Skeletal muscle satellite cell (primary cell): Measurements from ENCODE around the gene HSD11B1.
"Not testable (repeated sequence)": the region's sequence is repeated elsewhere in the genome, so short reads cannot be mapped to it uniquely, and the experiment has no call there.

Experiments used
- H3K27me3 ChIP-seq: 2 replicates; pipeline ENCODE4 v1.7.0; 2013; ENCODE audit warnings: low read length; ENCODE audit not compliant: control insufficient read depth, insufficient read depth
- H3K36me3 ChIP-seq: 2 replicates; pipeline ENCODE4 v1.7.0; 2013; ENCODE audit warnings: mild to moderate bottlenecking, control low read depth, low read length; ENCODE audit not compliant: insufficient read depth
- H3K4me1 ChIP-seq: 2 replicates; pipeline ENCODE4 v1.7.0; 2013; ENCODE audit warnings: low read length; ENCODE audit not compliant: control insufficient read depth, insufficient read depth
- H3K4me2 ChIP-seq: 2 replicates; pipeline ENCODE4 v1.7.0; 2013; ENCODE audit warnings: mild to moderate bottlenecking, low read length
- H3K4me3 ChIP-seq: 2 replicates; pipeline ENCODE4 v1.7.0; 2013; ENCODE audit warnings: low read length
- H3K9ac ChIP-seq: 2 replicates; pipeline ENCODE4 v1.7.0; 2013; ENCODE audit warnings: mild to moderate bottlenecking, low read depth, low read length, moderate library complexity
- H3K9me3 ChIP-seq: replicated peaks from 2 replicates; pipeline ENCODE4 v1.7.0; 2013; ENCODE audit warnings: mild to moderate bottlenecking, control low read depth, low read length

Gene HSD11B1

DNA sequence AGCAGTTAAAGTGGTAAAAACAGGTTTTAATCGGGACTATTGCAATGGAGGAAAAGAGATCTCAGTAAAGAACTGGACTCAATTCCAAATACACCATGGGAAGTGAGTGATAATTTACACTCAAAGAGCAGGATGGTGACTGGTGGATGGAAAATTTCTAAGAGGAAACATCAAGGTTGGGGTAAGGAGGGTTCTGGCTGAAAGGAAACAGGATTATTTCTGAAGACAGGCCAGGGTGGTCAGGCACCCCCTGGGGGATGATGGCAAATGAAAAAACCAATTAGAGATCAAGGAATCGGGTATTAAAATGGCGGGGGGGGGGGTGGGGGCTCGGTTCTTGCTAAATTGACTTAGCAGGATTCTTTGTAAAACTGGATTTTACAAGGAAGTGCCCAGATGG, 12.3 kb upstream of the HSD11B1 start:
- Histone ChIP-seq H3K27me3 (peaks cover 23% of the 10 kb centered on the region), H3K4me1 (peaks cover 12% of the 10 kb centered on the region), H3K36me3 (no peaks in the 10 kb centered on the region), H3K9ac (peak overlapping the region; percentile 16), H3K9me3 (no peaks in the 10 kb centered on the region), H3K4me2 (no peak overlapping the region), H3K4me3 (no peak overlapping the region)

DNA sequence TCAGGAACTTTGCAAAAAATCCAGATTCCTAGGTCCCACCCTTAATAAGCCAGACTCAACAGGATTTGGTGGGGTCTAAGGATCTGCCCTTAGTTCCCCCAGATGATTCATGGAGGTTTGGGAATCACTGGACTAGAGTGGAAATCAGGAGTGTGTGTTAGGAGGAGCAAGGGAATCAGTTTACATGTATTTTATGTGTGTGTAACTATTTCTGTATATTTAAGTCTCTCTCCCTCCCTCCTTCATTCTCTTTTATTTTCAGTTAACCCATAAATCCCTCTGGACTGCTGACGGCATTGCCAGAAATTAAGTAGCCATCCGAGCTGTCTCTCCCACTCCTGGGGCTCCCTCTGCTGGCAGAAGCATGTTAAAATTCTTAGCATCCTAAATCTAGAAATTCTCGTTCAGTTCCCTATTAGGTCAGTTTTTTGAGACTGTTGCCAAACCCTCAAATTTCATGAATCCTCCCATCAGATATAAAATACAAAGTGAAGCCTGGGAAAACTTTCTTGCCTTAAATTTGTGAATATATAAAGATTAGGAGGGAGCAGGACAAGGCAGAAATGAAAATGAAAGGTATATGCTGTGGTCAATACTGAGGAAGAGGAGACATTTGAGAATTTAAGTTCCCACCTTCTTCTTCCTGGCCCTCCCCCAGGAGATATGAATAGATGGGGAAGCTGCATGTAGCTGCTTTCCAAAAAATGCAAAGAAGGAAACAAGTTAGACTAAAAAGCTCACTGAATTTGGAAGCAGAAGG, 11.7 kb upstream of the HSD11B1 start:
- peaks cover 12% of the 10 kb centered on the region for H3K4me1 ChIP-seq
- peak overlapping the region; percentile 16 for H3K9ac ChIP-seq
- no peaks in the 10 kb centered on the region for H3K9me3 ChIP-seq
- no peak overlapping the region for H3K4me3 ChIP-seq
- H3K27me3 ChIP-seq, result peaks cover 24% of the 10 kb centered on the region
- H3K4me2 ChIP-seq, result no peak overlapping the region
- no peaks in the 10 kb centered on the region for H3K36me3 ChIP-seq

DNA sequence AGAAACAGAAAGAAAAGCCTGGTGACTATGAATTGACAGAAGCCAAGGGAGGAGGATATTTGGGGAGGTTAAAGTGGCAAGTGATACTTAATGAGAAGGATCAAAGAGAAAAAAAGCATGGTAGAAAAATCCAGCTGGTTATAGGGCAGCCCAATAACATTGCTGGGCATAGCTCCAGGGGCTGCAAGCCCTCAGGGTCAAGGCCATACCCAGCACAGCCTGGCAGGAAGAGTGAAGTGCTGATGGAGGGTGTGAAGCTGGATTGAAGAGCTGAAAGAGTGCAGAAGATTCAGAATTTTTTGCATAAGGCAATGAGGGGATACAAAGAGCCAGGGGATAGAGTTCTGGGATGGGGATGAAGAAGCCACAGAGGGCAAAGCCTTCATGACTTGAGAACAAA, 8.0 kb upstream of the HSD11B1 start:
- H3K36me3 ChIP-seq, result no peaks in the 10 kb centered on the region
- no peak overlapping the region for H3K4me2 ChIP-seq
- H3K9ac ChIP-seq, result no peak overlapping the region
- H3K9me3 ChIP-seq, result no peaks in the 10 kb centered on the region
- no peak overlapping the region for H3K4me3 ChIP-seq
- H3K27me3 ChIP-seq, result peaks cover 29% of the 10 kb centered on the region
- peaks cover 2% of the 10 kb centered on the region for H3K4me1 ChIP-seq

DNA sequence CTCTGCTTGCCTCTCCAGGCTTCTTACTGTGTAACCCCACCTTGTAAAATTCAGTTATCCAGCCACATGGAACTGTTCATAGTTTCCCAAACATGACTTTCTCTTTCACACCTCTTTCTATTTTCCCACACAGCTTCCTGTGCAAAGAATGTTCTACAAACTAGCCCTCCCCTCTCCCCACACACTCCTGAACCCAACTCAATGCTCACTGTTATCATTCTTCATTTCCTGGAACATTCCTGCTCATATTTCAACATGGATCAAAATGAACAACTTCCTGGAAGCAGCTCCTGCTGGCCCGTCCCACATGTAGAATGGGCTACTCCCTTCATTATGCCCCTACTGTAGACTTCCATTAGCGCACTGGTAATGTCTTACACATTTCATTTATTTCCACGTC, 7.5 kb upstream of the HSD11B1 start:
- H3K27me3 ChIP-seq, result peaks cover 29% of the 10 kb centered on the region
- H3K4me2 ChIP-seq, result no peak overlapping the region
- H3K36me3 ChIP-seq, result no peaks in the 10 kb centered on the region
- no peak overlapping the region for H3K4me3 ChIP-seq
- no peaks in the 10 kb centered on the region for H3K9me3 ChIP-seq
- H3K9ac ChIP-seq, result no peak overlapping the region
- H3K4me1 ChIP-seq, result peaks cover 2% of the 10 kb centered on the region

DNA sequence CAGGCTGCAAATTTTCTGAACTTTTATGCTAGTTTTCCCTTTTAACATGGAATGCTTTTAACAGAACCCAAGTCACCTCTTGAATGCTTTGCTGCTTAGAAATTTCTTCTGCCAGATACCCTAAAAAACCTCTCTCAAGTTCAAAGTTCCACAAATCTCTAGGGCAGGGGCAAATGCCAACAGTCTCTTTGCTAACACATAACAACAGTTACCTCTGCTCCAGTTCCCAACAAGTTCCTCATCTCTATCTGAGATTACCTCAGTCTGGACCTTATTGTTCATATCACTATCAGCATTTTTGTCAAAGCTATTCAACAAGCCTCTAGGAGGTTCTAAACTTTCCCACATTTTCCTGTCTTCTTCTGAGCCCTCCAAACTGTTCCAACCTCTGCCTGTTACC, 4.0 kb upstream of the HSD11B1 start:
- H3K4me3 ChIP-seq, H3K9me3 ChIP-seq, H3K9ac ChIP-seq, H3K36me3 ChIP-seq, H3K4me2 ChIP-seq, H3K4me1 ChIP-seq: not testable (repeated sequence)
- peaks cover 19% of the 10 kb centered on the region for H3K27me3 ChIP-seq

DNA sequence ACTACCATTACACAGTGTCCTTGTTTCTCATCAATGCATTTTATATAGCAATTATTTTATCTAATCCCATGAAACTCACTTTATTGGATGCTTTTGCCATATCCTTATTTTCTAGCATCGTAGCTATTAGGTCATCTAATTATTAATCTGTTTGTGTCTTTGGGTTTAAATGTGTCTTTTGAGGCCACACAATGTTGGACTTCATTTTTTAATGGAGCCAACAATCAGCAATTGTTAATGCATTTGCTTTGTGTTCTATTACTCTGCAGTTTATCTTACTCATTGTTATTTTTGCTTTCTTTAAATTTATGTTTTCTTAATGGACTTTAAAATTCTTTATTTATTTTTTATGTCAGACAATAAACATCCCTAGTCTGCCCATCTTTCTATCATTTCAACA, 1.8 kb upstream of the HSD11B1 start:
- Histone ChIP-seq H3K4me3 (no peak overlapping the region), H3K36me3 (no peaks in the 10 kb centered on the region), H3K27me3 (peaks cover 13% of the 10 kb centered on the region), H3K4me2 (no peak overlapping the region), H3K9me3 (no peaks in the 10 kb centered on the region), H3K9ac (no peak overlapping the region), H3K4me1 (no peaks in the 10 kb centered on the region)

DNA sequence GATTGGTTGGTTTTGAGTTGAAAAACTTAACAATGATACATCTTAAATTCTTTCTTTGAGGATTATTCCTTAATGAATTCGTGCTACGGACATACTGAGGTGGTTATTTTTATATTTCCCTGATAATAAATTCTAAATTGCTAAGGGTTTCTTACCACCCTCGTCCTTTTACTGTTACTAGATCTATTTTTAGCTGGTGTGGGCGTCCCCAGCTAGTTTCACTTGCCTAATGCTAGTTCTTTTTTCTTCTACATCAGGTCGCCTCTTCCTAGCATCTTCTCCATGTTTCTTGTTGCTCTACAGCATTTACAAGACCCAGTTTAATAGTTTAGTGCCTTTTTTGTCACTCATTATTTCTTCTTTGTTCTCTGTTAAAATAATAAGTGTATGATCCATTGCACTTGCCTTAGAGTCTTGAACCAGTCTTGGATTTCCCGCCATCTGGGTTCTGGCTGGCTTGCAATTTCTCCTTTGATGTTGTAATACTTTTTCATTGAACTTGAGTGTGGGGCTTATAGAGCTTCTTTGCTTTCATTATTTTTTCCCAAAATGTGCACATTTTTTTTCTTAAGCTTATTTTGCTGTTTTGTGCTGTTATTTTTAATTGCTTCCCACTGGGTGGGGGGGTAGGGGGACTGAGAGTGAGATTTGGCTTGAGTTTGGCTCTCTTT, 677 bp upstream of the HSD11B1 start:
- Histone ChIP-seq H3K27me3 (peaks cover 13% of the 10 kb centered on the region), H3K36me3 (no peaks in the 10 kb centered on the region), H3K4me3 (no peak overlapping the region), H3K9me3 (no peaks in the 10 kb centered on the region), H3K4me2 (no peak overlapping the region), H3K9ac (no peak overlapping the region), H3K4me1 (no peaks in the 10 kb centered on the region)

DNA sequence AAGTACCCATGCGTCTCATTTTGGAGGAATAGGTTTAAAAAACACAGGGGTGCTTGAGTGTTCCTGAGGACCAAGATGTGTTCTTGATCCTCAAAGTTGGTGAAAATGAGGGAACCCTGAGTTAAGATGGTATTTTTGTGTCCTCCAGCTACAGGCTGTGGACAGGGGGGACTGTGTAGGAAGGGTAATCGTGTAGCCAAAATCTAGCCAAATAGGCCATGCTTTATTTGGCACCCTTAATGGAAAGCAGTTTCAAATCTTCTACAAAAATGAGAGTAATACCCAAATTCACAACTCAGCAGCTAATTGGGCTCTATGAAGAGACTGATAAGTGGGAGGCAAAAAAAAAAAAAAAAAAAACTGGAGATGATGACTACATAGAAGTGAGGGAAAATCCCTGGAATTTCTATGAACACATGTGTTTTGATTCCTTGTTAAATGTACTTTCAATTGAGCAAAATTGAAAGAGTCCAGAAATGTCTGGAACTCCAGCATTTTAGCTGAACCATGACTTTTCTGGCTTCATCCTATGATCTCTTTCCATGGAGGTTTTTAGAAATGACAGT, 470 bp downstream of the HSD11B1 start:
- Histone ChIP-seq H3K9ac (no peak overlapping the region), H3K4me2 (no peak overlapping the region), H3K27me3 (peaks cover 13% of the 10 kb centered on the region), H3K4me3 (no peak overlapping the region), H3K9me3 (no peaks in the 10 kb centered on the region), H3K4me1 (no peaks in the 10 kb centered on the region), H3K36me3 (no peaks in the 10 kb centered on the region)

DNA sequence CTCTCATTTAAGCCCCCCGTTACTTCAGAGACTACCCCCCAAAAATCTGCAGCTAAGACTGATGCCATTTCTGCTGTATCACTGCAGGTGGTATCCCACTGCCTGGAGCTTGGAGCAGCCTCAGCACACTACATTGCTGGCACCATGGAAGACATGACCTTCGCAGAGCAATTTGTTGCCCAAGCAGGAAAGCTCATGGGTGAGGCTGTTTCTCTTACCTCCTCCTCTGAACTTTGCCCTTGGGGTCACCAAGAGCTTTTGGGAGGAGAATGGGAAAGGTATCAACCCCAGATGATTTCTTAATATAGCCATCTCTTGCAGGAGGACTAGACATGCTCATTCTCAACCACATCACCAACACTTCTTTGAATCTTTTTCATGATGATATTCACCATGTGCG, 2.0 kb downstream of the HSD11B1 start:
- no peaks in the 10 kb centered on the region for H3K36me3 ChIP-seq
- peaks cover 8% of the 10 kb centered on the region for H3K27me3 ChIP-seq
- no peak overlapping the region for H3K9ac ChIP-seq
- no peak overlapping the region for H3K4me2 ChIP-seq
- no peak overlapping the region for H3K4me3 ChIP-seq
- no peaks in the 10 kb centered on the region for H3K9me3 ChIP-seq
- H3K4me1 ChIP-seq, result no peaks in the 10 kb centered on the region

DNA sequence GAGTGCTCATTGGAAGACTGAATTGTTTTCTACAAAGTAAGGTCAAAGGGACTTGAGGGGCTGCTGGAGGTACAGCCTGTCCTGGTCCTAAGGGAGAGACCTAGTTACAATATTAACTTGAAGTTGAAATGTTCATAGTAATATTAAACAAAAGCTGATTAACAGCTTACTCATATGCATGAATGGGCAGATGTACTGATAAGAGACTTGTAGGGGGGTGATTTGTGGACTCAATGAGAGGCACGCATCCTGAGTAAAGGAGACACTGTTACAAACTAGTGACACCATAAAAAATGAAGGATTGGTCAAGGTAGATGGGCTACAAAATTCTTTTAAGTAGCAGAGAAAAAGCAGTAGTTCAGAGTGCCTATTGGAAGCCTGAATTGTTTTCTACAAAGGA, 2.7 kb downstream of the HSD11B1 start:
- Histone ChIP-seq H3K9ac (no peak overlapping the region), H3K4me1 (no peaks in the 10 kb centered on the region), H3K9me3 (no peaks in the 10 kb centered on the region), H3K27me3 (peaks cover 8% of the 10 kb centered on the region), H3K36me3 (no peaks in the 10 kb centered on the region), H3K4me2 (no peak overlapping the region), H3K4me3 (no peak overlapping the region)

DNA sequence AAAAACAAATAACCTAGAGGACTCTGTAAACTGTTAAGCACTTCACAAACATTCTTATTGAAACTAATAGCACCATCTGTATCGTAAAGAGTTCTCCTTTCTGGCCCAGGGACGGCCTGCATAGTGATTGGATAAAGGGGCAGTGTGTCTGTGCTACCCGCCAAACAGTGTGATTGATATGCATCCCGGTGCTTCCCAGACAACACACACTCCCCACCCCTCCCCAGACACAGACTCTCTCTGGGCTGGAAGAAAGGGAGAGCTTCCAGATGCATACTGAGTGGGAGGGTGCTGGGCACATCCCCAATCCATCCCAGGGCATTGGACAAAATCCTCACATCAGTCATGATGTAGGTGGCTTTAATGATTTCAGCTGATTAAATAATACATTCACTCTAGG, 3.7 kb downstream of the HSD11B1 start:
- no peak overlapping the region for H3K9ac ChIP-seq
- H3K4me2 ChIP-seq, result no peak overlapping the region
- no peak overlapping the region for H3K4me3 ChIP-seq
- no peaks in the 10 kb centered on the region for H3K36me3 ChIP-seq
- peaks cover 8% of the 10 kb centered on the region for H3K27me3 ChIP-seq
- H3K9me3 ChIP-seq, result no peaks in the 10 kb centered on the region
- H3K4me1 ChIP-seq, result no peaks in the 10 kb centered on the region

DNA sequence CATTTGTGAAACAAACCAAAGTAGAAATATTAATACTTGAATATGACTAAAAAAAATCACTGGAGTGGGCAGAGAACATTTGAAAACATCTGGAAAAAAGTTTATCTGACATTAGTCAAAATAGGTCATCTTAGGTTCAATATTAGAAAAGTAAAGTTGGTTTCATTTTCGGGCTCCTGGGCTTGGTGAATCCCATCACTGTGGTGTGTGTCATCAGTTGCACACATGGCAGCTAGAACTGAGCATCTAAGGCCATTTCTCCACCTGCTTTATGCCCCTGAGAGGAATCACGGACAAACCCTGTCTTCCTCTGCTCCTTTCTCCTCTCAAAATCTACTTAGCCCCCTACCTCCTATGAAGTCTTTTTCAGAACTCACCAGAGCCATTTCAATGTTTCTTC, 5.4 kb downstream of the HSD11B1 start:
- Histone ChIP-seq H3K4me2 (no peak overlapping the region), H3K36me3 (no peaks in the 10 kb centered on the region), H3K27me3 (peaks cover 4% of the 10 kb centered on the region), H3K4me1 (no peaks in the 10 kb centered on the region), H3K4me3 (no peak overlapping the region), H3K9me3 (no peaks in the 10 kb centered on the region), H3K9ac (no peak overlapping the region)
